Left renal cortex interstitium (tissue), 4 donors: ENCODE data around the gene OXA1L. TPM values are rescaled to one million over a fixed set of nuclear protein-coding genes. Genes with fewer than 3 reads are reported as not detected.

ENCODE experiments used
- polyA plus RNA-seq, 4 donors: library from polyadenylated mRNA; unstranded; fragments of 120-200 nt; gene quantifications; one replicate each; pipeline ENCODE4 v1.2.1, GENCODE V29; 2013; ENCODE audit not compliant: insufficient read length in 4 of 4

OXA1L gene
- polyA plus RNA-seq, 4 donors, result 121 to 142 (median 137) TPM

Other genes starting within 250 kb of the OXA1L start
- gene DAD1, start 177.5 kb upstream of the OXA1L start, polyA plus RNA-seq, result 100 to 1,000 TPM; 239 to 305 (median 248) TPM
- gene ABHD4, start 168.4 kb upstream of the OXA1L start, polyA plus RNA-seq, result 10 to 100 TPM; 40.7 to 57.2 (median 50.8) TPM
- gene OR6J1, start 122.3 kb upstream of the OXA1L start, polyA plus RNA-seq, result under 1 TPM; 0.07 to 0.42 (median 0.21) TPM
- 100 to 1,000 TPM in 1 of 4 donors, 10 to 100 TPM in 3; 77.6 to 141 (median 91.2) TPM for gene SLC7A7, start 48.7 kb downstream of the OXA1L start, polyA plus RNA-seq
- 100 to 1,000 TPM in 2 of 4 donors, 10 to 100 TPM in 2; 67.2 to 105 (median 97.4) TPM for gene MRPL52, start 63.2 kb downstream of the OXA1L start, polyA plus RNA-seq
- gene MMP14, start 69.9 kb downstream of the OXA1L start, polyA plus RNA-seq, result 100 to 1,000 TPM; 127 to 186 (median 161) TPM
- 100 to 1,000 TPM in 1 of 4 donors, 10 to 100 TPM in 3; 81.1 to 100 (median 87.9) TPM for gene LRP10, start 105.1 kb downstream of the OXA1L start, polyA plus RNA-seq
- gene REM2, start 116.5 kb downstream of the OXA1L start, polyA plus RNA-seq, result 1 to 10 TPM; 1.3 to 2.3 (median 1.9) TPM
- 100 to 1,000 TPM; 111 to 151 (median 129) TPM for gene RBM23, start 152.5 kb downstream of the OXA1L start, polyA plus RNA-seq
- gene PRMT5, start 162.7 kb downstream of the OXA1L start, polyA plus RNA-seq, result 100 to 1,000 TPM; 149 to 160 (median 152) TPM
- gene HAUS4, start 190.4 kb downstream of the OXA1L start, polyA plus RNA-seq, result 10 to 100 TPM; 57.6 to 67.2 (median 58.9) TPM
- 100 to 1,000 TPM in 2 of 4 donors, 10 to 100 TPM in 2; 75.1 to 106 (median 89.7) TPM for gene AJUBA, start 215.9 kb downstream of the OXA1L start, polyA plus RNA-seq
- 10 to 100 TPM; 18.8 to 25.3 (median 23.3) TPM for gene C14orf93, start 243.5 kb downstream of the OXA1L start, polyA plus RNA-seq